Measurements from ENCODE around the gene TAS2R20. TPM values are rescaled to one million over a fixed set of nuclear protein-coding genes. Genes with fewer than 3 reads are reported as not detected.

The TAS2R20 gene
- total RNA-seq, 1 donor from 2014 or later = 22.9 TPM

GRCh38 chr12:10957741-10958140 is 40.4 kb downstream of the TAS2R20 start:
- no peak for DNase-seq

DNA sequence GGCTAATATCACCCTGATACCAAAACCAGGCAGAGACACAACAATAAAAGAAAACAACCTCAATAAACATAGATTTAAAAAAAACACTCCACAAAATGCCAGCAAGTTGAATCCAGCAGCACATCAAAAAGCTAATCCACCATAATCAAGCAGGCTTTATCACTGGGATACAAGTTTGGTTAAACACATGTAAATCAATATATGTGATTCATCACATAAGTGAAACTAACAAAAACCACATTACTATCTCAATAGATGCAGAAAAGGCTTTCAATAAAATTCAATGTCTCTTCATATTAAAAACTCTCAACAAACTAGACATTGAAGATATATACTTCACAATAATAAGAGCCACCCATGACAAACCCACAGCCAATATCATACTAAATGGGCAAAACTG is 42.0 kb downstream of the TAS2R20 start:
- no peak for DNase-seq

GRCh38 chr12:10952645-10953044 is 45.5 kb downstream of the TAS2R20 start:
- no peak for DNase-seq

Other genes with a start within 250 kb of the TAS2R20 start
- gene TAS2R7, start 195.7 kb downstream of the TAS2R20 start, total RNA-seq = 1.1 TPM
- gene TAS2R8, start 191.0 kb downstream of the TAS2R20 start, total RNA-seq = 0.31 TPM
- 1.2 TPM for gene TAS2R9, start 188.1 kb downstream of the TAS2R20 start, total RNA-seq
- gene TAS2R10, start 171.9 kb downstream of the TAS2R20 start, total RNA-seq = 5.5 TPM
- 4.8 TPM for gene PRR4, start 148.8 kb downstream of the TAS2R20 start, total RNA-seq
- gene PRH1, start 114.0 kb downstream of the TAS2R20 start, total RNA-seq = 95.9 TPM
- gene TAS2R13, start 88.7 kb downstream of the TAS2R20 start, total RNA-seq = 8.3 TPM
- 0.62 TPM for gene PRH2, start 69.1 kb downstream of the TAS2R20 start, total RNA-seq
- 11.4 TPM for gene TAS2R14, start 59.0 kb downstream of the TAS2R20 start, total RNA-seq
- gene TAS2R50, start 11.4 kb downstream of the TAS2R20 start, total RNA-seq = 12.6 TPM
- 28.7 TPM for gene TAS2R19, start 24.3 kb upstream of the TAS2R20 start, total RNA-seq
- 25.0 TPM for gene TAS2R31, start 33.1 kb upstream of the TAS2R20 start, total RNA-seq
- gene TAS2R46, start 64.0 kb upstream of the TAS2R20 start, total RNA-seq = 12.3 TPM
- 13.6 TPM for gene TAS2R43, start 94.0 kb upstream of the TAS2R20 start, total RNA-seq
- gene TAS2R30, start 136.3 kb upstream of the TAS2R20 start, total RNA-seq = 22.1 TPM
- 13.7 TPM for gene SMIM10L1, start 172.9 kb upstream of the TAS2R20 start, total RNA-seq
- not detected for gene TAS2R42, start 188.6 kb upstream of the TAS2R20 start, total RNA-seq